Stimulated activated memory B cell treated with anti-CD40 and anti-IgM and Interleukin-4, amounts not matched to agents 10 μg/mL and 1 μg/mL and 100 μg/mL, for 72 hours (primary cell): ENCODE data around the gene OPN1MW3.

Experiments
- ATAC-seq: fragments of 150-1000 bp; cut with Tn5 transposase; 2 replicates; pipeline ENCODE4 v1.10.0; 2021
- H3K27ac Mint-ChIP-seq: one replicate; pipeline ENCODE4 v1.8.0; 2022; ENCODE audit warnings: mild to moderate bottlenecking, mixed read lengths
- H3K27me3 Mint-ChIP-seq: one replicate; pipeline ENCODE4 v1.8.0; 2022; ENCODE audit warnings: mixed read lengths
- H3K36me3 Mint-ChIP-seq: one replicate; pipeline ENCODE4 v1.8.0; 2022; ENCODE audit warnings: mixed read lengths
- H3K4me1 Mint-ChIP-seq: one replicate; pipeline ENCODE4 v1.8.0; 2022; ENCODE audit warnings: mixed read lengths
- H3K4me3 Mint-ChIP-seq: one replicate; pipeline ENCODE4 v1.8.0; 2022; ENCODE audit warnings: mild to moderate bottlenecking, moderate library complexity, mixed read lengths
- H3K9me3 Mint-ChIP-seq: one replicate; pipeline ENCODE4 v1.8.0; 2022; ENCODE audit warnings: mixed read lengths

The OPN1MW3 gene

DNA sequence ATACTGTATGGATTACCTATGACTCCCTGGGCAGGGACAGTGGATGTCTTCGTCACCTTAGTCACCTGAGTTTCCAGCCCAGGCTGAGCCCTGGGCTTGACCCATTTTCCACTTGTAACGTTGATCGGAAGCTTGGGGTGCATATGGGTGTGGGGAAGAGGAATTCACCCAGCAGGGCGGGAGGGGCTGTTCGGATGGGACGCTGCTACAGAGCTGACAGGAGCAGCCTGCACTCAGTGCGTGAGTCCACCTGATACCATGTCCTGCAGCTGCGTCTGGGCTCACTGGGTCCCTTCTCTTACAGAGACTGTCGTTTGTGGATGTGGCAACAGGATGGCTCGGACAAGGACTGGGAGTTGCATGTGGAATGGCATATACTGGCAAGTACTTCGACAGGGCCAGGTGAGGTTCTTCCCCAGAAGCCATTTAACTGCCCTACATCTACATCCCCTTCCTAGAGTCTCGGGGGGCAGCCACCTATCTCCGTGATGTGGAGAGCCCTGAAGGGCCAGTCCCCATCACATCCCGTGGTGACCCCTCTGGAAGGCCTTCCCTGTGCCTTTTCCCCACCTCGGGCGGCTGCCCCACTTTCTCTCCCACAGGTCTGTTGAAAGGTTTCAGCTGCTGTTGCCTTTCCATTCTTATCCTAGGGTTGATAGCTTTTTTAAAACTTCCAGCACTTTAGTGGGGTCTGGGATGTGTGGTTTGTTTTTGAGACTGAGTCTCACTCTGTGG is 51.8 kb downstream of the OPN1MW3 start:
- Mint-ChIP-seq H3K9me3 (no peaks in the 10 kb centered on the region), H3K4me1 (peaks cover 45% of the 10 kb centered on the region), H3K27ac (no peak overlapping the region), H3K27me3 (no peaks in the 10 kb centered on the region), H3K36me3 (no peaks in the 10 kb centered on the region), H3K4me3 (no peak overlapping the region)
- ATAC-seq: no peak

- Mint-ChIP-seq H3K27ac (no peak overlapping the region), H3K36me3 (no peaks in the 10 kb centered on the region), H3K4me1 (peaks cover 38% of the 10 kb centered on the region), H3K4me3 (no peak overlapping the region), H3K27me3 (no peaks in the 10 kb centered on the region), H3K9me3 (no peaks in the 10 kb centered on the region)
- no peak for ATAC-seq
These were observed 53.5 kb downstream of the OPN1MW3 start for GRCh38 chrX:154310616-154311536.

DNA sequence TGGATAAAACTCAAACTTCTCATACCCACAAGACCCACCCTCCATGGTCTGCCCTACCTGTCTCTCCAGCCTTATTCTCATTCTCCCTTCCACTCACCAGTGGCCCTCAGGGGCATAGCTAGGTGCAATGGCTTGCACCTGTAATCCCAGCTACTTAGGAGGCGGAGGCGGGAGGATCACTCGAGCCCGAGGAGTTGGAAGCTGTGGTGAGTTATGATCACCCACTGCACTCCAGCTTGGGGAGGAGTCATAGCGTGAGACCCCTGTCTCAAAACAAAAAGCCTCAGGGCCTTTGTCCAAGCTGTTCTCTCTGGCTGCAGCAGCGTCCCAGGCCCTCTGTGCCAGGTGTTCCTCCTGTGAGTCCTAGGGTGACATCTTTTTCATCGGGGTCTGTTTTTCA is 54.7 kb downstream of the OPN1MW3 start:
- Mint-ChIP-seq H3K36me3 (no peaks in the 10 kb centered on the region), H3K4me3 (no peak overlapping the region), H3K4me1 (peaks cover 36% of the 10 kb centered on the region), H3K9me3 (no peaks in the 10 kb centered on the region), H3K27me3 (no peaks in the 10 kb centered on the region), H3K27ac (peak overlapping the region; percentile 15)
- ATAC-seq: no peak

- H3K9me3 Mint-ChIP-seq: no peaks in the 10 kb centered on the region
- H3K4me3 Mint-ChIP-seq: no peak overlapping the region
- no peaks in the 10 kb centered on the region for H3K27me3 Mint-ChIP-seq
- peak overlapping the region; percentile 79 for H3K27ac Mint-ChIP-seq
- no peaks in the 10 kb centered on the region for H3K36me3 Mint-ChIP-seq
- peak; percentile 77 for ATAC-seq
- H3K4me1 Mint-ChIP-seq: peaks cover 35% of the 10 kb centered on the region
These were observed 55.8 kb downstream of the OPN1MW3 start for GRCh38 chrX:154313147-154313546.

DNA sequence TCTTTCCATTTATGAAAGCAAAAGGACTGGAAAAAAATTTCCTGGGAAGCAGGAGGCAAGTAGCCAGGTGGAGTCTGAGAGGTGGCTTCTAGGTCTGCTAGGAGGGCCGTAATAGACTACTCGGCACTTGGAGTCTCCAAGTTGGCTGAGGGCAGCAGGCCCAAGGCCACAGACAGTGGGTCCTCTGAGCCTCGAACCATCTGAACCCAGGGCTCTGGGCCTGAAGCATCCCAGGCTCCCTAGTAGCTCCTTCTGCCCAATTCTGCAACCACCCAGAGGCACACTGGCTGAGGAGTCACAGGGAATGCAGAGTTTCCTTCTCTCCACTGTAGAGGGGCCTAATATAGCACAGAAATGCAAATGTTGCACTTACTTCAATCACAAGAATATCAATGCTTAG is 58.0 kb downstream of the OPN1MW3 start:
- H3K4me1 Mint-ChIP-seq: peaks cover 37% of the 10 kb centered on the region
- no peaks in the 10 kb centered on the region for H3K27me3 Mint-ChIP-seq
- no peak overlapping the region for H3K4me3 Mint-ChIP-seq
- no peak for ATAC-seq
- no peak overlapping the region for H3K27ac Mint-ChIP-seq
- H3K36me3 Mint-ChIP-seq: no peaks in the 10 kb centered on the region
- H3K9me3 Mint-ChIP-seq: no peaks in the 10 kb centered on the region

GRCh38 chrX:154317391-154317995 is 60.1 kb downstream of the OPN1MW3 start:
- H3K27me3 Mint-ChIP-seq: no peaks in the 10 kb centered on the region
- ATAC-seq: no peak
- no peaks in the 10 kb centered on the region for H3K9me3 Mint-ChIP-seq
- no peaks in the 10 kb centered on the region for H3K36me3 Mint-ChIP-seq
- peak overlapping the region; percentile 48 for H3K27ac Mint-ChIP-seq
- H3K4me3 Mint-ChIP-seq: no peak overlapping the region
- peaks cover 46% of the 10 kb centered on the region for H3K4me1 Mint-ChIP-seq

DNA sequence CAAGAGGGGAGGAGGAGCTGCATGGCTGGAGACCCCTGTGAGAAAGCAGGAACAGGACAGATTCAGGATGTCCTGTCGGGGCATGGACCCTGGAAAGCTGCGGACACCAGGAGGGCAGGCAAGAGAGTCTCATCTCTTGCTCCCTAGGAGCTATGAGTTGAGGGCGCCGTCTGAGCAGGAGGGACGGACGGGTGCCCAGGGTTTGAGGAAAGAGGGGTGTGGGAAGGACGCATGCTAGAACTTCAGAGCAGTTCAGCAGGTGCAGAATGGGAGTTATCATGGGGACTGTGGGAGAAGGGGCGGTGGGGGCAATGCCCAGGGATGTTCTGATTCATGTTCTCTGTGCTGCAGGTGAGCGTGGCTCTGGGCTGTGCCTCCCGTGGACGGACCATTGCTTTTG is 63.0 kb downstream of the OPN1MW3 start:
- H3K27ac Mint-ChIP-seq: peak overlapping the region; percentile 62

More for the DNA sequence above, 63.0 kb downstream of the OPN1MW3 start:
- no peak for ATAC-seq
- H3K27me3 Mint-ChIP-seq: no peaks in the 10 kb centered on the region
- no peak overlapping the region for H3K4me3 Mint-ChIP-seq
- H3K36me3 Mint-ChIP-seq: no peaks in the 10 kb centered on the region
- peaks cover 50% of the 10 kb centered on the region for H3K4me1 Mint-ChIP-seq
- no peaks in the 10 kb centered on the region for H3K9me3 Mint-ChIP-seq
